Activated naive CD8-positive, alpha-beta T cell treated with anti-CD3 and anti-CD28 coated beads for 36 hours (primary cell): Measurements from ENCODE around the gene FRMD4B. TPM values are rescaled to one million over a fixed set of nuclear protein-coding genes. Genes with fewer than 3 reads are reported as not detected.
"Not testable (repeated sequence)": the region's sequence is repeated elsewhere in the genome, so short reads cannot be mapped to it uniquely, and the experiment has no call there.

Source experiments
- DNase-seq: peaks from one replicate; pipeline ENCODE4 v3.0.0; 2021
- H3K27ac Mint-ChIP-seq: one replicate; pipeline ENCODE4 v1.8.0; 2022; ENCODE audit warnings: mild to moderate bottlenecking, moderate library complexity, mixed read lengths
- H3K27me3 Mint-ChIP-seq: one replicate; pipeline ENCODE4 v1.8.0; 2022; ENCODE audit warnings: mild to moderate bottlenecking, mixed read lengths
- H3K36me3 Mint-ChIP-seq: one replicate; pipeline ENCODE4 v1.8.0; 2021; ENCODE audit warnings: mild to moderate bottlenecking, mixed read lengths
- H3K4me1 Mint-ChIP-seq: one replicate; pipeline ENCODE4 v1.8.0; 2021; ENCODE audit warnings: mixed read lengths
- H3K4me3 Mint-ChIP-seq: one replicate; pipeline ENCODE4 v1.8.0; 2022; ENCODE audit warnings: mild to moderate bottlenecking, moderate library complexity, mixed read lengths
- H3K9me3 Mint-ChIP-seq: one replicate; pipeline ENCODE4 v1.8.0; 2022; ENCODE audit warnings: mixed read lengths
- total RNA-seq, 2 experiments: library from RNA; stranded (reverse); gene quantifications; one replicate each; pipeline ENCODE4 v1.2.3, GENCODE V29; 2021

Gene FRMD4B
- total RNA-seq, 2 experiments from 2014 or later, result 6.1 to 7.1 TPM

DNA sequence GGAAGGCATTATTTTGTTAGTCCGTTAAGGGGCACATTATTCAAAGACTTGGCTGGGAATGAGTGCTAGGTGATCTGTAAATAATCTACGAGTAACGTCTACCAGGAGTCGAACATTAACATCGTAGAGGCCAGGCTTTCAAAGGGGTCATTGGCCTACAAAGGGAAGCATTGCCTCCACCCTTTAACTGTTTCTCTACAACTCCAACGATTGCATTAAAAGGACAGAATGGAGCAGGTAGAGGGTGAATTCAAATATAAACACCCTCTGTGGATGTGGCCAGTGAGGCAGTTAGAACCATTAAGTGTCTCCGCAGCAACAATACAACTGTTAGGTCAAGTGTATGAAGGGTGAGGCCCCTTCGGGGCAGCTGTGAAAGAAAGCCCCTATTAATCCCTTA, 137.5 kb downstream of the FRMD4B start:
- H3K36me3 Mint-ChIP-seq, result no peaks in the 10 kb centered on the region
- no peak for DNase-seq
- H3K4me3 Mint-ChIP-seq, result no peak overlapping the region
- peaks cover 7% of the 10 kb centered on the region for H3K4me1 Mint-ChIP-seq
- H3K27ac Mint-ChIP-seq, result no peak overlapping the region
- no peaks in the 10 kb centered on the region for H3K9me3 Mint-ChIP-seq
- no peaks in the 10 kb centered on the region for H3K27me3 Mint-ChIP-seq

DNA sequence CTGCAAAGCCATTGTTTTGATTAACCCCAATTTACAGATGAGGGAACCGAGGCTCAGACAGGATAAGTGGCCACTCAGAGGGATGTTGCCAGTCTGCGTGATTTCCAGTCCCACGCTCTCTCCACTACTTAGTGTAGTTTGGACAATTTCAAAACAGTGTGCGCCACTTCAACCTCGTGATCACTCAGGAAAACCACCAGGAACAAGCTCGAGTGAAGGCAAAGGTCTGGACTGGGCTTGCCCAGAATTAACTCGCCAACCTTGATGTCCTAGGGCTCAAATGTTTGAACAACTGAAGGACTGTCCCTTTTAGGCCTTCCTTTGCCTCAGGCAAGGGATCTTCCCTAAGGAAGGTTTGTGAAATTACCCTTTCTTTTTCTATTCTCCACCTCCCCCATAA, 139.3 kb downstream of the FRMD4B start:
- H3K36me3 Mint-ChIP-seq, result no peaks in the 10 kb centered on the region
- H3K4me3 Mint-ChIP-seq, result no peak overlapping the region
- H3K27ac Mint-ChIP-seq, result peak overlapping the region; percentile 42
- H3K9me3 Mint-ChIP-seq, result no peaks in the 10 kb centered on the region
- H3K27me3 Mint-ChIP-seq, result no peaks in the 10 kb centered on the region
- peaks cover 7% of the 10 kb centered on the region for H3K4me1 Mint-ChIP-seq
- DNase-seq, result no peak

DNA sequence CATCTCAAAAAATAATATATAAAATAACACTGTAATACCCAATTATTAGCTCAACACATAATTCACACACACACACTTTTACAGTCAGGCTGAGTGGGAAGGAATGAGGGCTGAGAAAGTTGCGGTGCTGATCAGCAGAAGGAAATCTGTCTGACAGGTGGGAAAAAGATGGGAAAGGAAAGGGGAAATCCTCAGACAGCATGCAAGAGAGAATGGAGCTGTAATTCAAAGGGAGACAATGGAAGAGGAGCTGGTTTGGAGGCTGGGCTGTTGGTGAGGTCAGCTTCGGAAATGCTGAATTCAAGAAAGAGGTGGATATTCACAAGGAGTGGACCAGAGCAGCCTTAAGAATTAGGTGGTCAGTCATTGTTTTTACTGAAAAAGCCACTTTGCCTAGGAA, 141.8 kb downstream of the FRMD4B start:
- no peak for DNase-seq
- no peaks in the 10 kb centered on the region for H3K36me3 Mint-ChIP-seq
- no peak overlapping the region for H3K4me3 Mint-ChIP-seq
- H3K9me3 Mint-ChIP-seq, result no peaks in the 10 kb centered on the region
- no peaks in the 10 kb centered on the region for H3K27me3 Mint-ChIP-seq
- no peak overlapping the region for H3K27ac Mint-ChIP-seq
- H3K4me1 Mint-ChIP-seq, result no peaks in the 10 kb centered on the region

DNA sequence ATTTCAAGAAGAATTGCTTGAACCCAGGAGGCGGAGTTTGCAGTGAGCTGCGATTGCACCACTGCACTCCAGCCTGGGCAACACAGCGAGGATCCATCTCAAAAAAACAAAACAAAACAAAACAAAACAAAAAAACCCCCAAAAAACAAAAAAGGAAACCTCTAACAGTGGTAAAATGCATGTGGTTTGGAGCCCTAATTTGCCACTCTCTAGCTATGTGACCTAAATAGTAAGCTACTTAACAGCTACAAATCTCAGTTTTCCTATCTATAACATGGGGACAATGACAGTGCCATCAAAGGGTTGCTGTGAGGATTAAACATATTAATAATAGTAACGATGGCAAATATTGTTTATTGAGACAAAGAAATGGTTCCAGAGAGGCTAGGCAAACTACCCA, 144.1 kb downstream of the FRMD4B start:
- Mint-ChIP-seq H3K4me1 (peaks cover 2% of the 10 kb centered on the region), H3K4me3 (no peak overlapping the region), H3K27ac (no peak overlapping the region), H3K9me3 (no peaks in the 10 kb centered on the region), H3K36me3 (no peaks in the 10 kb centered on the region), H3K27me3 (no peaks in the 10 kb centered on the region)
- DNase-seq, result no peak

DNA sequence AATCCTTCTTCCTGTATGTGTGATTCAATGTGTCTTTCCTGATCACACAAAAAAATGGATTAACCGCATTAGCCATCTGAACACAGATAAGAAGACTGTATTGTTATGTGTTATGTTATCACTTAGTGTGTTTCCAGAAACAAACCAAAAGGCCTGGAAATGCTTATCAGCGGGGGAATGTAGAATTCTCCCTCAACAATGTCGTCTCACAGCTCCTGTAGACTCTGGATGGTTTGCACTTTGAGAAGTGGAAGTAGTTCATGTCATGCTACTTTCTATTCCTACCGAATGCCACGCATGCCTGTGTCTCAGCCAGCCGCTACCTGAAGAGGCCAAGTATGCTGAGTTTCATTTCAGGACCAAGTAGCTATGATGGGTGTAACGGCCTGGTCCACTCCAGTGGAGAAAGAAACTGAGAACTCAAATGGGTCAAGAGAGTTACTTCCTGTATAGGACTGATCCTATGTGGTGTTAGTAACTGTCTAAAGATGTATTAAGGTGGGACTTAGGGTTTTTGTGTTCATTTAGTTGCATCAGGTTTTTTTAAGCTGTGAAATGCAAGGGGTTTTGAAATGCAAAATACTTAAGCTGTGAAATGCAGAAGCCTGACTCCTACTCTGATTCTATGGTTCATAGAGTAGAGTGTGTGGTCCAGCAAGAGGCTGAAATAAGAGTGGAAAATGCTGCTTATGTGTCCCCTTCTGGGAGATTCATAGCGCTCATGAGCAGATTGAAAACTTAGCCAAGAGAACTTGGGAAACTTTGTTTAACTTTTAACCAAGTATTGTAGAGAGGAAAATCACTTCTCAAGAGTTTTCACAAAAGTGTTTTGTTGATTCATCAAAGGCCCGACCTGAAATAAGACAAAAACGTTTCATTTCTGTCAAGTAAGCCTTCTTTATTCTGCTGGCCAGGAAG, 145.0 kb downstream of the FRMD4B start:
- no peak overlapping the region for H3K27ac Mint-ChIP-seq

DNA sequence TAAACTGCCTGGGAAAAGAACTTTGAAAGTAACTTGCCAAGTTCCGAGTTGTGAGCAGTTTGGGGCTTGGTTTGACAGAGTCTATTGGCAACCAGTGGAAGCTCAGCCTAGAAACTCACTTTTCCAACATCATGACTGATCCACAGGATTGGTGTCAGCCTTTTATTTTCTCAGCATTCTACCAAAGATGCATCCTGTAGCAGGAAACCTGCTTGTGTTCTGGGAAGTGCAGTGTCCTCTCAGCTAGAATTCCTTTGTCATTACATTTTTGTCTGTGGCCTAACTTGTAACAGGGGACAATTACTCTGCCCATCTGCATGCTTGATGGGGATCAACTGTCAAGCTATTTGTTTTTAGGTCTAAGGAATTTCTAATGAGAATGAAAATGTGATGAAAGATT, 146.8 kb downstream of the FRMD4B start:
- Mint-ChIP-seq H3K36me3 (no peaks in the 10 kb centered on the region), H3K4me3 (no peak overlapping the region), H3K4me1 (peaks cover 16% of the 10 kb centered on the region), H3K9me3 (no peaks in the 10 kb centered on the region), H3K27ac (no peak overlapping the region), H3K27me3 (no peaks in the 10 kb centered on the region)
- no peak for DNase-seq

More for the DNA sequence above, 145.0 kb downstream of the FRMD4B start:
- Mint-ChIP-seq H3K36me3 (no peaks in the 10 kb centered on the region), H3K9me3 (no peaks in the 10 kb centered on the region), H3K4me3 (no peak overlapping the region), H3K4me1 (peaks cover 9% of the 10 kb centered on the region), H3K27me3 (no peaks in the 10 kb centered on the region)
- no peak for DNase-seq

DNA sequence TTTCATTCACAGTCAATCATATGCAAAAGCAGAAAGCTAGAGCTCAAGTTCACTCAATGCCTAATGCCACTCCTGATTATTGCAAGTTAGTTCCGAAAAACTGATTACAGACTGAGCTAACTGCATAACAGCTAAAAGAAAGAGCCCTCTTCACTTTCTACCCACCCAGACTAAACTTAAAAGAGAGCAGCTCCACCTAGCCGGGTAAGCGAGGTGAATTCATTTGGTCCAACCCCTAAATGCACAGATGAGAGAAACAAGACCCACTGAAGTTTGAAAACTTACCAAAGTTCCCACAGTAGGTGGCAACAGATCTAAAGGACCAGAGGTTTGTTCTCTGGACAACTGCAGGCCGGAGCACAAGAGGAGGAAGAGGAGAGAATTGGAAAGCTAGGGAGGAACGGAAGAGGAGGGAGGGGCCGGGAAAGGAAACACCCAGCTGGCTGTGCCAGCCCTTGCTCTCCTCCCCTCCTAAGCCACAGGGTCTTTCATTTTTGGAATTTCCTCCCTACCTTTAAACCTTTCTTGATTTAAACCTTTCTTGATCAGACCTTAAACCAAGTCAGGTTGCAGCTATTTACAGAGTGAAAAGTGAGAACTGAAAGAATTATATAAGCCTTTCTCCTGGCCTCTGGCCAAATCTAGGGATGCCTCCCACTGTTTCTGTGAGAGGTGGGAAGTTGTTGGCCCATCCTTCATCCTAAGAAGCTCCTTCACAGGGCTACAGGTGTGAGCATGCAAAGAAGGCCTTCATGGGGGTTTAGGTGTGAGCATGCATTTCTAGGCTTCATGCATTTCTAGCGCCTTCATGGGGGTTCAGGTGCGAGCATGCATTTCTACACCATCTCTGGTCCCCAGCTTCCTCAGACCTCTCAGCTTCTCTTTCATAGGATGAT, 148.8 kb downstream of the FRMD4B start:
- no peaks in the 10 kb centered on the region for H3K9me3 Mint-ChIP-seq
- DNase-seq, result no peak
- peaks cover 16% of the 10 kb centered on the region for H3K4me1 Mint-ChIP-seq
- H3K27me3 Mint-ChIP-seq, result no peaks in the 10 kb centered on the region
- H3K36me3 Mint-ChIP-seq, result no peaks in the 10 kb centered on the region
- H3K4me3 Mint-ChIP-seq, result peak overlapping the region; percentile 27
- H3K27ac Mint-ChIP-seq, result no peak overlapping the region

DNA sequence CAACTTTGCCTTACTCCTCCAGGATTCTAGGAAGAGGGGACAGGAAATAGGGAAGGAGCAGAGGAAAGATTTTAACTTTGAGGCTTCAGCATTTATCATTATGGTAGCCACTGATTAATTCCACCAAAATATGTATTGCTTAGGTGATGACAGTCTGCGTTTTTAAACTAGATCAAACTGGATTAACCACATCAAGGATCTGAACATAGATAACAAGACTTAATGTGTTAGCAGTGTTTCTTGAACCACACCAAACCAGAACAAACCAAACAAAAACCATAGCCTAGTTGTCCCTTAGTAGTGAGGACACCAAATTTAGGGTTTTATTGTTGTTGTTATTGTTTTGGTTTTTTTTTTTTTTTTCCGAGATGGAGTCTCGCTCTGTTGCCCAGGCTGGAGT, 150.0 kb downstream of the FRMD4B start:
- DNase-seq, result no peak
- no peaks in the 10 kb centered on the region for H3K9me3 Mint-ChIP-seq
- H3K4me1 Mint-ChIP-seq, result peaks cover 16% of the 10 kb centered on the region
- no peak overlapping the region for H3K4me3 Mint-ChIP-seq
- no peaks in the 10 kb centered on the region for H3K36me3 Mint-ChIP-seq
- H3K27me3 Mint-ChIP-seq, result no peaks in the 10 kb centered on the region
- no peak overlapping the region for H3K27ac Mint-ChIP-seq

DNA sequence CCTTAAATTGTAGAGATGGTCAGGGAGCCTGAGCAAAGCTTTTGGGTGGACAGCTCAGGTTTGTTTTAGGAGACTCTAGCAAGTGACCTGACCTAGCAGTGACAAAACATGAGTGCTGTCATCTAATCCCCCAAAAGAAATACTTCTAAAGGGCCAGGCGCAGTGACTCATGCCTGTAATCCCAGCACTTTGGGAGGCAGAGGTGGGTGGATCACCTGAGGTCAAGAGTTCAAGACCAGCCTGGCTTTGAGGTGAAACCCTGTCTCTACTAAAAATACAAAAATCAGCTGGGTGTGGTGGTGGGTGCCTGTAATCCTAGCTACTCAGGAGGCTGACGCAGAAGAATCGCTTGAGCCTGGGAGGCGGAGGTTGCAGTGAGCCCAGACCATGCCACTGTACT, 150.7 kb downstream of the FRMD4B start:
- H3K27me3 Mint-ChIP-seq, H3K27ac Mint-ChIP-seq, H3K36me3 Mint-ChIP-seq, H3K9me3 Mint-ChIP-seq, H3K4me3 Mint-ChIP-seq, DNase-seq: not testable (repeated sequence)
- H3K4me1 Mint-ChIP-seq, result peaks cover 16% of the 10 kb centered on the region

DNA sequence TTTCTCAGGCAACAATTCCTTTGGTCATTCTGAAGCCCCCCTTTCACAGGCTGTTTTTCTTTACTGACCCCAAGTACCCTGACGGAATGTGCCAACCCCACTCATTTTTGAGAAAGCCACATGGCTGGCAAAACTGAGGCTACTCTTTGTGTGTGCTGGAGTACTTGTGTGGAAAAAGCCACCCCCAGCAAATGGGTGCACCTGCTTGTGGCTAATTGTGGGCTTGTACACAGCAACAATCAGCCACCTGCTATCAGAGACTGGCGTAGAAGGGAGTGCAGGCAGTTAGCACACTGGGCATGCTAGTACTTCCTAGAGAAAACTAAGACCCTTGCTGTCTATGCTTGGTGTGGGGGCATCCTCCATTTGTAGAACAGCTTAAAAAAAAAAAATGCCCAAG, 153.4 kb downstream of the FRMD4B start:
- Mint-ChIP-seq H3K27me3 (no peaks in the 10 kb centered on the region), H3K9me3 (no peaks in the 10 kb centered on the region), H3K27ac (no peak overlapping the region), H3K36me3 (no peaks in the 10 kb centered on the region), H3K4me1 (peaks cover 16% of the 10 kb centered on the region), H3K4me3 (no peak overlapping the region)
- no peak for DNase-seq

DNA sequence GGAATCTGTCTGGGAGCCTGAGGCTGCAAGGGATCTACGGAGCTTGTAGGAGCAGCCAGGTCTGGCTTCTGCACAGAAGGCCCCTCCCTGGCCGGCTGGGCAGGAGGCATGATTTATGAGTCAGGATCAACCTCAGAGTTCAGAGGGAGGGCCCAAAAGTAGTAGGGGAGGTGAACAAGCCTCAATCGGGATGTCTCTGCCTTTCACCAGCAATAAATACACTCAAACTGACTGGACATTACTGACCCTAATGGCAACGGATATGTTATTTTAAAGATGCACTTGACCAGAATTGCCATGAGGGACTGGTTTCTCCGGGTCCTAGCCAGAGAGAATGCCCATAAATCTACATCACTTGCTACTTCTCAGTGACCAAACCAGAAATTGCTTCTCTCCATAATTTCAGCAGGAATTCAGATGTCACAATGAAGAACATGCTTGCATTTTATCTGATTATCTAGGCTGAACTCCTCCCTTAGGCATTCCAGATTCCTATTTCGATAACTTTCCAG, 153.9 kb downstream of the FRMD4B start:
- no peak overlapping the region for H3K4me3 Mint-ChIP-seq
- no peaks in the 10 kb centered on the region for H3K27me3 Mint-ChIP-seq
- no peaks in the 10 kb centered on the region for H3K9me3 Mint-ChIP-seq
- H3K27ac Mint-ChIP-seq, result no peak overlapping the region
- H3K4me1 Mint-ChIP-seq, result peaks cover 16% of the 10 kb centered on the region
- no peaks in the 10 kb centered on the region for H3K36me3 Mint-ChIP-seq
- DNase-seq, result no peak

DNA sequence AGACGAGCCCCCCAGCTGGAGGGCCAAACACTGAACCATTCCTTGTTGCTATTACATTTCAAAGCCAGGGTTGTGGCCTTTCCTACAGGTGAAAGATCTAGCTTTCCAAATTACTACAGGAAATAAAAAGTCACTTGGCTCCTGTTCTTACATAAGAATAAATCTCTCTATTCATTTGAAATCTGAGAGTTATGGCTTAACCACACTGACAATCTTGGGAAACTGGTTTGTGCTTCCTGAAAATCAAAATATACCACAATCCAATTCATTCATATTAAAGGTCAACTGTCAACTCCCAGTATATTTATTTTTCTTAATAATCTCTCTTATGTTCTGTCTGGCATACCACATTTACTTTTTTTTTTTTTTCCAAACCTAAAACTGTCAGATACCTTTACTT, 159.8 kb downstream of the FRMD4B start:
- DNase-seq, result no peak
- Mint-ChIP-seq H3K36me3 (no peaks in the 10 kb centered on the region), H3K9me3 (no peaks in the 10 kb centered on the region), H3K4me1 (no peaks in the 10 kb centered on the region), H3K4me3 (no peak overlapping the region), H3K27ac (no peak overlapping the region), H3K27me3 (no peaks in the 10 kb centered on the region)

DNA sequence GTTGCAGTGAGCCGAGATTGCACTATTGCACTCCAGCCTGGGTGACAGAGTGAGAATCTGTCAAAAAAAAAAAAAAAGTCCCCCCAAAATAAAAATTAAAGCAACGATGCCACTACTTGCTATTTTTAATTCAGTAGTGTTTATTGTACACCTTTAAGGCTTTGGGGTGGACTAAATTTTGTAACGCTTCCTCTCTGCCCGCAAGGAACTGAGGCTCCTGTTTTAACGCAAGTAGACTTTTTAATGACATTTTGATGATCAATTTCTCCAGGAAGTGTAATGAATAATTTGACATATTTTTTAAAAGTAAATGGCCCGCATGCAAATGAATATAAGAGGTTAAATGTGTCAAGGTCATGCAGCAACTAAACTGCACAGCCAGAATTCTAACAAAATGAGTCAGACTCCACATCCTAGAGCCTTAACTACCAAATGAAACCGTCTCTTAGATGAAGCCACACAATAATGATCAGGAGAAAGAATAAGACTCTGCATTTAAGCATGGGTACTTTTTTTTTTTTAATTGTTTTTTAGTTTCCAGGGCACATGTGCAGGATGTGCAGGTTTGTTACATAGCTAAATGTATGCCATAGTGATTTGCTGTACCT, 166.7 kb downstream of the FRMD4B start:
- H3K27me3 Mint-ChIP-seq, result no peaks in the 10 kb centered on the region
- H3K27ac Mint-ChIP-seq, result no peak overlapping the region
- H3K4me3 Mint-ChIP-seq, result no peak overlapping the region
- peaks cover 2% of the 10 kb centered on the region for H3K4me1 Mint-ChIP-seq
- no peaks in the 10 kb centered on the region for H3K36me3 Mint-ChIP-seq
- DNase-seq, result no peak
- H3K9me3 Mint-ChIP-seq, result no peaks in the 10 kb centered on the region

DNA sequence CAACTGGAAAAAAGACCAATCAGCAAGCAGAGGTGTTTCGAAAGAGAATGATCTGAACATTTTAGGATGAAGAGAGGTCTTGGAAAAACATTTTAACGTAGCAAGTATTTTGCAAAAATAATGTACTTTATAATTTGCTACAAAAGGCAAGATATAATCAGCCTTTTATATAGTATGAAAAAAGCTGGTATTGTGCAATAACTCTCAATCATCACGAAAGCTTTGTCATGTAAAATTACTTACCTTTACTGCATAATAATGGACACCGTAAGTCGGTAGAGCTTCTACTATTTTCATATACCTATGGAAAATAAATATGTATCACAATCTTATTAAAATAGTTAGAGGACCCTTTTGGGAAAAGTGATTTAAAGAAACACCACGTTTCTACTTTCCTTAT, 167.8 kb downstream of the FRMD4B start:
- no peaks in the 10 kb centered on the region for H3K27me3 Mint-ChIP-seq
- no peak for DNase-seq
- no peaks in the 10 kb centered on the region for H3K36me3 Mint-ChIP-seq
- no peaks in the 10 kb centered on the region for H3K9me3 Mint-ChIP-seq
- H3K4me3 Mint-ChIP-seq, result no peak overlapping the region
- peaks cover 7% of the 10 kb centered on the region for H3K4me1 Mint-ChIP-seq
- no peak overlapping the region for H3K27ac Mint-ChIP-seq

DNA sequence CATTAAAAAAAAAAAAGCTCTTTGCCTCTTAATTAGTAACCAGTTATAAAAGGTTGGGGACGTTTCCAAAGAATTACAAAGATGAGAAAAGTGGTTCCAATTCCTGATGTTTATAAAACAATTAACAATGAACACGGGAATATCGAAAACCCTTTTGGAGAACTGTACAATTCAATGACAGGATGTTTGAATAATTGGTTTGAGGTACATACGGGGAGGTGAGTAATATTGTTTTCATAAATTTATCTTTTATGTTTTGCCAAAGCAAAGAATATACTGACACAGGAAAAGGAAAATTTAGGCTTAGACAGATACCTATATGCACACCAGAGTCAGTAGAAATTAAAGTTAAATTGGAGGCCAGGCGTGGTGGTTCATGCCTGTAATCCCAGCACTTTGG, 168.9 kb downstream of the FRMD4B start:
- Mint-ChIP-seq H3K9me3 (no peaks in the 10 kb centered on the region), H3K27ac (no peak overlapping the region), H3K4me3 (no peak overlapping the region), H3K4me1 (peaks cover 14% of the 10 kb centered on the region), H3K27me3 (no peaks in the 10 kb centered on the region), H3K36me3 (no peaks in the 10 kb centered on the region)
- no peak for DNase-seq
